ENCODE measurements around the gene CNTNAP2.

CNTNAP2 gene

GRCh38 chr7:148265896-148266295 is 2149.3 kb downstream of the CNTNAP2 start:
- TF ChIP-seq CTCF (IDR thresholded peaks at IDR 0.05; ENCODE audit: extremely low read depth, missing control alignments), result no peak
- no peak for DNase-seq (ENCODE audit: low spot score)

DNA sequence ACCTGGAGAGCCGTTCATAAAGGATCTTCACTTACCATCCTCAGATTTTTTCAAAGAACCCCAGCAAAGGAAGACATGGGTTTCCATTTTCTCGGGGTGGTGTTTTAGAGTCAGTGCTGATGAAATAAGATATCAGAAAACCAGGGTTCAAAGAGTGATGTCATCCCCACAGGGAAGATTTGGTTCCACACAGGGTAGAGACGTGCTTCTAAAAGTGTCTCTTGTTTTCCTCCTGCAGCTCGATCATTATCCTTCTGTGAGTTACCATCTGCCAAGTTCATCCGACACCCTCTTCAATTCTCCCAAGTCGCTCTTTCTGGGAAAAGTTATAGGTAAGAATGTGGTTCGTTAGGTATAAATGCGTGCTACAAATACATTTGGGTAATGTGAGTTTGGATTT is 2150.2 kb downstream of the CNTNAP2 start:
- DNase-seq (ENCODE audit: low spot score), result no peak
- no peak for TF ChIP-seq CTCF (IDR thresholded peaks at IDR 0.05; ENCODE audit: extremely low read depth, missing control alignments)

GRCh38 chr7:148270576-148270975 is 2154.0 kb downstream of the CNTNAP2 start:
- no peak for TF ChIP-seq CTCF (IDR thresholded peaks at IDR 0.05; ENCODE audit: extremely low read depth, missing control alignments)

DNA sequence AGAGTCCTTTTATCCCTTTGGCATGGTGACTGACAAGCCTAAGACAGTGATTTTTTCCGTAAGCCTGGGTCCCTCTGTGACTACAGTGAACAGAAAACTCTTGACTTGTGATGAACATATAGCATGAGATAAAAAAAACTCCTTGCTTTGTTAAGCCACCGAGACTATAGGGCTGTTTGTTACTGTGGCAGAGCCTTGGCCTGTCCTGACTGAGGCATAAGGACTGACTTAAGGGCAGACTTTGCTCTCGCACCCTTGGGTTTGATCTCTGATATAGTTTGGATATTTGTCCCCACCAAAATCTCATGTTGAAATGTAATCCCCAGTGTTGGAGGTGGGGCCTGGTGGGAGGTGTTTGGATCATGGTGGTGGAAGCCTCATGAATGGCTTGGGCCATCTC is 2157.5 kb downstream of the CNTNAP2 start:
- DNase-seq (ENCODE audit: low spot score), result no peak
- TF ChIP-seq CTCF (IDR thresholded peaks at IDR 0.05; ENCODE audit: extremely low read depth, missing control alignments), result no peak

More at GRCh38 chr7:148270576-148270975, 2154.0 kb downstream of the CNTNAP2 start:
- DNase-seq (ENCODE audit: low spot score), result no peak

- no peak for TF ChIP-seq CTCF (IDR thresholded peaks at IDR 0.05; ENCODE audit: extremely low read depth, missing control alignments)
- no peak for DNase-seq (ENCODE audit: low spot score)
These were observed 2158.8 kb downstream of the CNTNAP2 start for GRCh38 chr7:148275359-148275890.

GRCh38 chr7:148276314-148277041 is 2159.9 kb downstream of the CNTNAP2 start:
- no peak for DNase-seq (ENCODE audit: low spot score)
- TF ChIP-seq CTCF (IDR thresholded peaks at IDR 0.05; ENCODE audit: extremely low read depth, missing control alignments), result no peak

GRCh38 chr7:148277042-148277660 is 2160.6 kb downstream of the CNTNAP2 start:
- DNase-seq (ENCODE audit: low spot score), result no peak
- TF ChIP-seq CTCF (IDR thresholded peaks at IDR 0.05; ENCODE audit: extremely low read depth, missing control alignments), result no peak
